Spinal cord (tissue), 10 donors: ENCODE results near the gene LIPG. TPM values are rescaled to one million over a fixed set of nuclear protein-coding genes. Genes with fewer than 3 reads are reported as not detected.
A peak's percentile ranks its signal among the peaks of the same experiment; 100 is the strongest.

Experiments
- DNase-seq, 6 donors: peaks; one replicate each; pipeline versions ENCODE4 v3.0.0 to v3.0.0-alpha.2; 2013 to 2015; ENCODE audit warnings: low spot score in 6 of 6, low read depth in 4 of 6
- H3K27ac ChIP-seq: one replicate; pipeline ENCODE4 v1.5.1; 2013; ENCODE audit warnings: low read depth, low read length, control low read depth
- H3K27me3 ChIP-seq: one replicate; pipeline ENCODE4 v1.6.1; 2013; ENCODE audit warnings: low read length; ENCODE audit not compliant: control insufficient read depth, insufficient read depth
- H3K36me3 ChIP-seq: one replicate; pipeline ENCODE4 v1.6.1; 2013; ENCODE audit warnings: low read length; ENCODE audit not compliant: control insufficient read depth, insufficient read depth
- H3K4me1 ChIP-seq: one replicate; pipeline ENCODE4 v1.6.1; 2013; ENCODE audit warnings: low read length; ENCODE audit not compliant: control insufficient read depth, insufficient read depth
- H3K4me3 ChIP-seq: one replicate; pipeline ENCODE4 v1.5.1; 2013; ENCODE audit warnings: low read depth, low read length, control low read depth
- H3K9me3 ChIP-seq: one replicate; pipeline ENCODE4 v1.6.1; 2013; ENCODE audit warnings: low read length; ENCODE audit not compliant: control insufficient read depth, insufficient read depth
- WGBS: methylation state at CpG from one replicate; pipeline ENCODE4 v1.1.5; 2013; ENCODE audit warnings: missing lambda C conversion rate; ENCODE audit not compliant: insufficient coverage; 5-methylcytosine and 5-hydroxymethylcytosine counted together
- polyA plus RNA-seq, 2 donors: library from polyadenylated mRNA; unstranded; fragments of 120-200 nt; gene quantifications; one replicate each; pipeline ENCODE4 v1.2.1, GENCODE V29; 2013; ENCODE audit not compliant: insufficient read length in 2 of 2
- total RNA-seq, 2 donors: library from RNA; depleted of rRNA in 1 of 2; stranded (reverse); fragments of 120-200 nt in 1 of 2; fragments of >200 nt in 1 of 2; gene quantifications; one replicate each; pipeline versions ENCODE4 v1.2.3 to v1.2.4, GENCODE V29; 2013 to 2014
- donor health status: healthy.

The LIPG gene
- total and polyA plus RNA-seq, 4 donors = 3.6 to 11.4 (median 5.9) TPM

GRCh38 chr18:49639643-49640391 lies 78.0 kb downstream of the LIPG start:
- no peak overlapping the region for H3K27ac ChIP-seq
- H3K4me3 ChIP-seq = no peak overlapping the region
- DNase-seq = no peak
- H3K27me3 ChIP-seq = no peaks in the 10 kb centered on the region
- 92% methylated on average over 13 of the region's 13 CpGs for WGBS
- H3K36me3 ChIP-seq = no peaks in the 10 kb centered on the region
- no peaks in the 10 kb centered on the region for H3K9me3 ChIP-seq
- no peaks in the 10 kb centered on the region for H3K4me1 ChIP-seq

GRCh38 chr18:49640741-49641140 lies 78.9 kb downstream of the LIPG start:
- Histone ChIP-seq H3K4me1 (peaks cover 2% of the 10 kb centered on the region), H3K27ac (no peak overlapping the region), H3K36me3 (no peaks in the 10 kb centered on the region), H3K27me3 (peaks cover 2% of the 10 kb centered on the region), H3K4me3 (no peak overlapping the region), H3K9me3 (no peaks in the 10 kb centered on the region)
- no peak for DNase-seq
- 53% methylated on average over 4 of the region's 6 CpGs for WGBS

GRCh38 chr18:49645196-49645595 lies 83.3 kb downstream of the LIPG start:
- no peak overlapping the region for H3K27ac ChIP-seq
- H3K36me3 ChIP-seq = no peaks in the 10 kb centered on the region
- H3K4me1 ChIP-seq = peaks cover 17% of the 10 kb centered on the region
- H3K9me3 ChIP-seq = no peaks in the 10 kb centered on the region
- DNase-seq = no peak
- no peak overlapping the region for H3K4me3 ChIP-seq
- WGBS = 100% methylated on average over 1 of the region's 3 CpGs
- peaks cover 4% of the 10 kb centered on the region for H3K27me3 ChIP-seq

GRCh38 chr18:49645841-49646351 lies 84.0 kb downstream of the LIPG start:
- Histone ChIP-seq H3K36me3 (no peaks in the 10 kb centered on the region), H3K27ac (no peak overlapping the region), H3K9me3 (no peaks in the 10 kb centered on the region), H3K4me1 (peaks cover 24% of the 10 kb centered on the region), H3K27me3 (peaks cover 4% of the 10 kb centered on the region), H3K4me3 (no peak overlapping the region)
- WGBS = 48% methylated on average over 6 of the region's 10 CpGs
- peak in 1 of 6 donors; percentile 47 for DNase-seq

GRCh38 chr18:49646873-49647272 lies 85.0 kb downstream of the LIPG start:
- no peak for DNase-seq
- H3K4me1 ChIP-seq = peaks cover 26% of the 10 kb centered on the region
- no peak overlapping the region for H3K27ac ChIP-seq
- no peak overlapping the region for H3K4me3 ChIP-seq
- no peaks in the 10 kb centered on the region for H3K9me3 ChIP-seq
- peaks cover 4% of the 10 kb centered on the region for H3K27me3 ChIP-seq
- H3K36me3 ChIP-seq = no peaks in the 10 kb centered on the region
- WGBS = 88% methylated on average over 3 of the region's 3 CpGs

GRCh38 chr18:49647496-49648168 lies 85.8 kb downstream of the LIPG start:
- no peak for DNase-seq
- H3K27me3 ChIP-seq = peaks cover 4% of the 10 kb centered on the region
- H3K9me3 ChIP-seq = no peaks in the 10 kb centered on the region
- H3K36me3 ChIP-seq = no peaks in the 10 kb centered on the region
- H3K4me1 ChIP-seq = peaks cover 26% of the 10 kb centered on the region
- no peak overlapping the region for H3K27ac ChIP-seq
- WGBS = 87% methylated on average over 4 of the region's 8 CpGs
- H3K4me3 ChIP-seq = no peak overlapping the region

GRCh38 chr18:49648326-49648725 lies 86.5 kb downstream of the LIPG start:
- Histone ChIP-seq H3K9me3 (no peaks in the 10 kb centered on the region), H3K27me3 (peaks cover 4% of the 10 kb centered on the region), H3K4me3 (no peak overlapping the region), H3K36me3 (no peaks in the 10 kb centered on the region), H3K4me1 (peaks cover 26% of the 10 kb centered on the region), H3K27ac (no peak overlapping the region)
- 81% methylated on average over 5 of the region's 5 CpGs for WGBS
- DNase-seq = no peak

Other genes with a start within 250 kb of the LIPG start
- gene DYM, start 101.4 kb upstream of the LIPG start, total RNA-seq = 100 to 1,000 TPM in 1 of 2 donors, 10 to 100 TPM in 1; 43.3 to 103 TPM
- 10 to 100 TPM; 50.7 to 60.7 TPM for gene DYM, start 101.4 kb upstream of the LIPG start, polyA plus RNA-seq
- 10 to 100 TPM; 46.0 to 66.1 TPM for gene C18orf32, start 74.8 kb upstream of the LIPG start, total RNA-seq
- gene C18orf32, start 74.8 kb upstream of the LIPG start, polyA plus RNA-seq = 100 to 1,000 TPM in 1 of 2 donors, 10 to 100 TPM in 1; 99.7 to 110 TPM
- 1,000 to 10,000 TPM; 1,207 to 2,199 TPM for gene RPL17, start 69.6 kb upstream of the LIPG start, total RNA-seq
- 100 to 1,000 TPM; 855 to 949 TPM for gene RPL17, start 69.6 kb upstream of the LIPG start, polyA plus RNA-seq